H9 (cell line): ENCODE data around the gene PEX10. TPM values are rescaled to one million over a fixed set of nuclear protein-coding genes. Genes with fewer than 3 reads are reported as not detected.

Experiments used
- DNase-seq: peaks from one replicate; pipeline ENCODE4 v3.0.0-alpha.2; 2017
- H2AFZ ChIP-seq: one replicate; pipeline ENCODE4 v1.6.1; 2013; ENCODE audit warnings: mild to moderate bottlenecking, low read length, control low read depth, moderate library complexity
- H2AK5ac ChIP-seq: 2 replicates; pipeline ENCODE4 v1.6.1; 2013; ENCODE audit warnings: low read length, control low read depth, mixed read lengths; ENCODE audit not compliant: insufficient read length
- H2BK120ac ChIP-seq: one replicate; pipeline ENCODE4 v1.6.1; 2013; ENCODE audit warnings: low read depth, mild to moderate bottlenecking, low read length, control low read depth, inconsistent platforms; ENCODE audit not compliant: poor library complexity, severe bottlenecking
- H2BK12ac ChIP-seq: 2 replicates; pipeline ENCODE4 v1.6.1; 2013; ENCODE audit warnings: low read length, control low read depth, mixed read lengths, low read depth; ENCODE audit not compliant: insufficient read length
- H2BK15ac ChIP-seq: 2 replicates; pipeline ENCODE4 v1.6.1; 2013; ENCODE audit warnings: low read depth, low read length, control low read depth
- H2BK20ac ChIP-seq: one replicate; pipeline ENCODE4 v1.6.1; 2013; ENCODE audit warnings: low read depth, mild to moderate bottlenecking, low read length, control low read depth, inconsistent platforms; ENCODE audit not compliant: poor library complexity, severe bottlenecking
- H2BK5ac ChIP-seq: 2 replicates; pipeline ENCODE4 v1.6.1; 2013; ENCODE audit warnings: low read length, control low read depth, mixed read lengths; ENCODE audit not compliant: insufficient read length
- H3K14ac ChIP-seq: 2 replicates; pipeline ENCODE4 v1.6.1; 2013; ENCODE audit warnings: low read length, control low read depth; ENCODE audit not compliant: insufficient read depth
- H3K18ac ChIP-seq: 2 replicates; pipeline ENCODE4 v1.6.1; 2013; ENCODE audit warnings: low read depth, mild to moderate bottlenecking, mixed read lengths, low read length, control low read depth; ENCODE audit not compliant: insufficient read length
- H3K23ac ChIP-seq: 2 replicates; pipeline ENCODE4 v1.6.1; 2013; ENCODE audit warnings: low read length, control low read depth, mixed read lengths, low read depth; ENCODE audit not compliant: insufficient read length
- H3K23me2 ChIP-seq: 2 replicates; pipeline ENCODE4 v1.6.1; 2013; ENCODE audit warnings: low read depth, mild to moderate bottlenecking, mixed read lengths, low read length, control low read depth; ENCODE audit not compliant: insufficient read length, poor library complexity, severe bottlenecking
- H3K27ac ChIP-seq: 2 replicates; pipeline ENCODE4 v1.5.1; 2013; ENCODE audit warnings: low read length, control low read depth, mixed read lengths, low read depth; ENCODE audit not compliant: insufficient read length
- H3K27me3 ChIP-seq: 2 replicates; pipeline ENCODE4 v1.6.1; 2013; ENCODE audit warnings: low read length, control low read depth, inconsistent platforms; ENCODE audit not compliant: insufficient read depth
- H3K4ac ChIP-seq: 2 replicates; pipeline ENCODE4 v1.6.1; 2013; ENCODE audit warnings: low read depth, mild to moderate bottlenecking, control low read depth, inconsistent platforms, low read length, moderate library complexity
- H3K4me1 ChIP-seq: 2 replicates; pipeline ENCODE4 v1.6.1; 2013; ENCODE audit warnings: low read length, control low read depth, inconsistent platforms; ENCODE audit not compliant: insufficient read depth
- H3K4me2 ChIP-seq: 2 replicates; pipeline ENCODE4 v1.6.1; 2013; ENCODE audit warnings: low read length, control low read depth, mixed read lengths; ENCODE audit not compliant: insufficient read length, insufficient read depth
- H3K56ac ChIP-seq: 2 replicates; pipeline ENCODE4 v1.6.1; 2013; ENCODE audit warnings: low read depth, mild to moderate bottlenecking, mixed read lengths, low read length, control low read depth; ENCODE audit not compliant: insufficient read length
- H3K79me1 ChIP-seq: 2 replicates; pipeline ENCODE4 v1.6.1; 2013; ENCODE audit warnings: low read depth, mild to moderate bottlenecking, moderate library complexity, low read length, control low read depth, inconsistent platforms; ENCODE audit not compliant: insufficient read depth, poor library complexity, severe bottlenecking
- H3K79me2 ChIP-seq: 2 replicates; pipeline ENCODE4 v1.6.1; 2013; ENCODE audit warnings: low read length, control low read depth, inconsistent platforms; ENCODE audit not compliant: insufficient read depth
- H3K9ac ChIP-seq: 2 replicates; pipeline ENCODE4 v1.6.1; 2013; ENCODE audit warnings: low read length, control low read depth, mixed read lengths; ENCODE audit not compliant: insufficient read length; ENCODE audit errors: extremely low read depth
- H3K9me3 ChIP-seq: one replicate; pipeline ENCODE4 v1.6.1; 2013; ENCODE audit warnings: low read depth, low read length, inconsistent platforms; ENCODE audit not compliant: control insufficient read depth
- H3T11ph ChIP-seq: one replicate; pipeline ENCODE4 v1.6.1; 2013; ENCODE audit warnings: mild to moderate bottlenecking, low read length, control low read depth, inconsistent platforms
- H4K20me1 ChIP-seq: one replicate; pipeline ENCODE4 v1.6.1; 2013; ENCODE audit not compliant: control insufficient read depth, insufficient read length, insufficient read depth
- H4K5ac ChIP-seq: 2 replicates; pipeline ENCODE4 v1.6.1; 2013; ENCODE audit warnings: low read depth, mild to moderate bottlenecking, mixed read lengths, low read length, control low read depth; ENCODE audit not compliant: insufficient read length
- H4K8ac ChIP-seq: replicated peaks from 2 replicates; pipeline ENCODE4 v1.6.1; 2013; ENCODE audit warnings: low read length, control low read depth, mixed read lengths, low read depth; ENCODE audit not compliant: insufficient read length
- H4K91ac ChIP-seq: 2 replicates; pipeline ENCODE4 v1.6.1; 2013; ENCODE audit warnings: low read depth, mild to moderate bottlenecking, moderate library complexity, mixed read lengths, low read length, control low read depth; ENCODE audit not compliant: insufficient read length
- H3K27ac Mint-ChIP-seq, 3 experiments: 2 replicates in 2 of 3; 3 replicates in 1 of 3; pipeline ENCODE4 v1.8.0; 2020 to 2021; ENCODE audit warnings: mixed read lengths in 3 of 3, mild to moderate bottlenecking in 1 of 3, moderate library complexity in 1 of 3
- H3K27me3 Mint-ChIP-seq: 2 replicates; pipeline ENCODE4 v1.8.0; 2021; ENCODE audit warnings: low read depth, mild to moderate bottlenecking, moderate library complexity, mixed read lengths
- H3K36me3 Mint-ChIP-seq, 3 experiments: 2 replicates in 2 of 3; 3 replicates in 1 of 3; pipeline ENCODE4 v1.8.0; 2020 to 2021; ENCODE audit warnings: low read depth in 3 of 3, mixed read lengths in 3 of 3; ENCODE audit not compliant: insufficient read depth in 1 of 3
- H3K4me1 Mint-ChIP-seq, 2 experiments: 2 replicates each; pipeline ENCODE4 v1.8.0; 2020; ENCODE audit warnings: mixed read lengths in 2 of 2
- H3K4me3 Mint-ChIP-seq, 2 experiments: 2 replicates in 1 of 2; 3 replicates in 1 of 2; pipeline ENCODE4 v1.8.0; 2020 to 2021; ENCODE audit warnings: mild to moderate bottlenecking in 2 of 2, mixed read lengths in 2 of 2, moderate library complexity in 1 of 2
- H3K9me3 Mint-ChIP-seq, 2 experiments: 2 replicates in 1 of 2; 3 replicates in 1 of 2; pipeline ENCODE4 v1.8.0; 2020; ENCODE audit warnings: mild to moderate bottlenecking in 2 of 2, mixed read lengths in 2 of 2, moderate library complexity in 1 of 2
- CTCF ChIP-seq: fragments of 200-600 bp; sonication (generic); conservative IDR thresholded peaks from 3 replicates; pipeline ENCODE4 v1.8.0; 2021; ENCODE audit warnings: antibody characterized with exemption, mild to moderate bottlenecking
- WGBS: extraction: QIAGEN DNeasy Blood & Tissue Kit; methylation state at CpG from one replicate; pipeline ENCODE4 v1.1.7; 2013; ENCODE audit warnings: missing lambda C conversion rate, low lambda C conversion rate, mixed read lengths; ENCODE audit not compliant: insufficient read length; ENCODE audit errors: extremely low coverage; 5-methylcytosine and 5-hydroxymethylcytosine counted together
- total RNA-seq: library from RNA; stranded (reverse); gene quantifications from 2 replicates; pipeline ENCODE4 v1.2.1, GENCODE V29; 2021

PEX10 gene
- total RNA-seq, 1 experiment from 2014 or later, result 34.4 TPM

GRCh38 chr1:2431103-2431502 is 18.7 kb upstream of the PEX10 start:
- H4K8ac ChIP-seq, result no peak overlapping the region
- H3K9ac ChIP-seq, result no peak overlapping the region
- TF ChIP-seq CTCF, result no peak
- no CpG with 5 or more reads among the region's 16 CpGs for WGBS
- H3K79me1 ChIP-seq, result no peaks in the 10 kb centered on the region
- H2BK20ac ChIP-seq, result no peak overlapping the region
- Mint-ChIP-seq H3K36me3 (no peaks in the 10 kb centered on the region; a peak in 1 of 7 replicates), H3K27me3 (peaks cover 27% of the 10 kb centered on the region), H3K4me3 (no peak overlapping the region), H3K9me3 (peaks cover 9 to 15% of the 10 kb centered on the region in 2 experiments), H3K4me1 (0 out of 4 replicates have a peak, but pooled peaks cover 0 to 4% of the 10 kb centered on the region in 2 experiments), H3K27ac (no peak overlapping the region)
- H3T11ph ChIP-seq, result no peak overlapping the region
- H2AFZ ChIP-seq, result no peak overlapping the region
- no peak overlapping the region for H2BK5ac ChIP-seq
- H3K4me1 ChIP-seq, result no peaks in the 10 kb centered on the region
- no peak overlapping the region for H2AK5ac ChIP-seq
- H3K27me3 ChIP-seq, result no peaks in the 10 kb centered on the region
- H2BK12ac ChIP-seq, result no peak overlapping the region
- DNase-seq, result no peak
- no peak overlapping the region for H3K56ac ChIP-seq
- no peak overlapping the region for H3K23ac ChIP-seq
- no peak overlapping the region for H2BK15ac ChIP-seq
- H2BK120ac ChIP-seq, result no peak overlapping the region
- H3K4me2 ChIP-seq, result no peak overlapping the region
- no peaks in the 10 kb centered on the region for H3K23me2 ChIP-seq
- no peak overlapping the region for H3K18ac ChIP-seq
- H4K20me1 ChIP-seq, result no peaks in the 10 kb centered on the region
- H3K79me2 ChIP-seq, result no peaks in the 10 kb centered on the region
- H4K91ac ChIP-seq, result no peak overlapping the region
- H3K9me3 ChIP-seq, result no peaks in the 10 kb centered on the region
- no peak overlapping the region for H3K4ac ChIP-seq
- no peak overlapping the region for H3K14ac ChIP-seq
- no peak overlapping the region for H4K5ac ChIP-seq
- H3K27ac ChIP-seq, result no peak overlapping the region
